BE2C (cell line): ENCODE measurements around the gene SLC16A10.

ENCODE experiments used
- DNase-seq: peaks from one replicate; pipeline ENCODE4 v3.0.0-alpha.2; 2020
- H3K27me3 ChIP-seq: fragments of 250-450 bp; sonication (Bioruptor Pico); 2 replicates; pipeline ENCODE4 v1.5.1; 2020; ENCODE audit warnings: mild to moderate bottlenecking
- H3K36me3 ChIP-seq: fragments of 250-450 bp; sonication (Bioruptor Pico); 2 replicates; pipeline ENCODE4 v1.5.1; 2020; ENCODE audit warnings: mild to moderate bottlenecking
- H3K4me1 ChIP-seq: fragments of 250-450 bp; sonication (Bioruptor Pico); 2 replicates; pipeline ENCODE4 v1.5.1; 2020
- H3K4me3 ChIP-seq: 2 replicates; pipeline ENCODE4 v1.5.1; 2011; ENCODE audit warnings: low read depth, low read length
- H3K9me3 ChIP-seq: fragments of 250-450 bp; sonication (Bioruptor Pico); 2 replicates; pipeline ENCODE4 v1.5.1; 2020
- TF ChIP-seq, protein P1 (sequence below): IDR thresholded peaks from 2 replicates; pipeline ENCODE4 v1.5.1; 2012; ENCODE audit warnings: mild to moderate bottlenecking, low read depth, low read length

The SLC16A10 gene

DNA sequence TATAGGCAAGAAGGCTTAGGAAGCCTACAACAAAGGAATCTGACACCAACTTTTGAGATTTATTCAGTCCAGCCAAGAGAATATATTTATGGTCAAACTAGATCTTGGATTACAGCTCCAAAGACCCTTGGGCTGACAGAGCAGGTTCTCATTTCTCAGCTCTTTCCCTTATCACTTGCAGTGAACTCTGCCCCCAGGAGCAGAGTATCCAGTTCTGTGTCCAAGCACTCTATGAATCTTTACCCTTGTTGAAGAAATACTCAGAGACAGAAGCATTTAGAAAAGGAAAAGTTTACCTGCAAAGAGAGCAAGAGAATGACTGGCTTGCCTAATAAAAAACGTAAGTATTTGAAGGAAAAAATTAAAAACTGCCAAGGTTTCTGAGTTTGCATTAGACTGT lies 190.5 kb downstream of the SLC16A10 start:
- peaks cover 44% of the 10 kb centered on the region for H3K36me3 ChIP-seq
- no peaks in the 10 kb centered on the region; the same call in none of the 2 replicates for H3K9me3 ChIP-seq
- H3K27me3 ChIP-seq = no peaks in the 10 kb centered on the region
- no peak for DNase-seq
- TF ChIP-seq, protein P1, sequence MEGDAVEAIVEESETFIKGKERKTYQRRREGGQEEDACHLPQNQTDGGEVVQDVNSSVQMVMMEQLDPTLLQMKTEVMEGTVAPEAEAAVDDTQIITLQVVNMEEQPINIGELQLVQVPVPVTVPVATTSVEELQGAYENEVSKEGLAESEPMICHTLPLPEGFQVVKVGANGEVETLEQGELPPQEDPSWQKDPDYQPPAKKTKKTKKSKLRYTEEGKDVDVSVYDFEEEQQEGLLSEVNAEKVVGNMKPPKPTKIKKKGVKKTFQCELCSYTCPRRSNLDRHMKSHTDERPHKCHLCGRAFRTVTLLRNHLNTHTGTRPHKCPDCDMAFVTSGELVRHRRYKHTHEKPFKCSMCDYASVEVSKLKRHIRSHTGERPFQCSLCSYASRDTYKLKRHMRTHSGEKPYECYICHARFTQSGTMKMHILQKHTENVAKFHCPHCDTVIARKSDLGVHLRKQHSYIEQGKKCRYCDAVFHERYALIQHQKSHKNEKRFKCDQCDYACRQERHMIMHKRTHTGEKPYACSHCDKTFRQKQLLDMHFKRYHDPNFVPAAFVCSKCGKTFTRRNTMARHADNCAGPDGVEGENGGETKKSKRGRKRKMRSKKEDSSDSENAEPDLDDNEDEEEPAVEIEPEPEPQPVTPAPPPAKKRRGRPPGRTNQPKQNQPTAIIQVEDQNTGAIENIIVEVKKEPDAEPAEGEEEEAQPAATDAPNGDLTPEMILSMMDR = no peak
- H3K4me3 ChIP-seq = no peak overlapping the region
- 0 out of 2 replicates have a peak, but pooled peaks cover 2% of the 10 kb centered on the region for H3K4me1 ChIP-seq

DNA sequence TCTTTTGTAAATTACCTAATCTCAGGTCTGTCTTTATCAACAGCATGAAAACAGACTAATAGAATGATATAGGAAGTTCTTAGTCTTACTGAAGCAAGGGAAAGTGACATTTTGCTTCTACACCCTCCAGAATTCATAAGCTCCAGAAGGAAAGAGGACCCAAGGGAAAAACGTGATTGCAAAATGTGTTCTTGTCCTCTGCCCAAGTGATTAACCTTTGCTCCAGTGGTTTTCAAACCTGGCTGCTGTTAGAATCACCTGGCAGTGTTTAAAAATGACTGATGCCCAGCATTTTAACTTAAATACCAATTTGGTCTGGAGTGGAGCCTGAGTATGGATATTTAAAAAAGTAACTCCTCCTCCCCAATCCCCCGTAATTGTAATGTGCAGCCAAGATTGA lies 191.4 kb downstream of the SLC16A10 start:
- TF ChIP-seq, protein P1 = no peak
- H3K9me3 ChIP-seq = no peaks in the 10 kb centered on the region; the same call in none of the 2 replicates
- peaks cover 39% of the 10 kb centered on the region for H3K36me3 ChIP-seq
- no peaks in the 10 kb centered on the region for H3K27me3 ChIP-seq
- no peak overlapping the region for H3K4me3 ChIP-seq
- no peak for DNase-seq
- 0 out of 2 replicates have a peak, but pooled peaks cover 2% of the 10 kb centered on the region for H3K4me1 ChIP-seq

DNA sequence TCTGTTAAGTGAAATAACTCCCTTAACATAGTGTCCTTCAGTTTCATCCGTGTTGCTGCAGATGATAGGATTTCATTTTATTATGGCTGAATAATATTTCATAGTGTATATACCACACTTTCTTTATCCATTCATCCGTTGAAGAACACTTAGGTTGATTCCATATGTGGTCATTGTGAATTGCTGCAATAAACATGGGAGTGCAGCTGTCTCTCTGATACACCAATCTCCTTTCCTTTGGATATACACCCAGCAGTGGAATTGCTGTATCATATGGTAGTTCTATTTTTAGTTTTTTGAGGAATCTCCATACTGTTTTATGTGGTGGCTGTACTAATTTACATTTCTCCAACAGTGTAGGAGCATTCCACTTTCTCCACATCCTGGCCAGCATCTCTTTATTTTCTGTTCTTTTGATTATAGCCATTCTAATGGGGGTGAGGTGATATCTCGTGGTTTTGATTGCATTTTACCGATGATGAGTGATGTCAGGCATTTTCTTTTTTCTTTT lies 193.2 kb downstream of the SLC16A10 start:
- H3K4me1 ChIP-seq = 0 out of 2 replicates have a peak, but pooled peaks cover 2% of the 10 kb centered on the region
- TF ChIP-seq, protein P1 = no peak
- peaks cover 36% of the 10 kb centered on the region for H3K36me3 ChIP-seq
- no peak for DNase-seq
- no peak overlapping the region for H3K4me3 ChIP-seq
- no peaks in the 10 kb centered on the region for H3K27me3 ChIP-seq
- H3K9me3 ChIP-seq = no peaks in the 10 kb centered on the region; the same call in 1 of the 2 replicates
